WTC11 (cell line): Measurements from ENCODE around the gene SH3TC1. TPM values are rescaled to one million over a fixed set of nuclear protein-coding genes. Genes with fewer than 3 reads are reported as not detected.

Experiments
- ATAC-seq: fragments of 200-7000 bp; cut with Tn5 transposase; 2 replicates; pipeline ENCODE4 v1.10.0; 2021; ENCODE audit warnings: mild to moderate bottlenecking, moderate library complexity
- CTCF ChIA-PET: fragments of 300-600 bp; sonication (Branson Sonifier 250); formaldehyde crosslinking; loops from one replicate; lab custom pipeline; 2021; ENCODE audit warnings: antibody characterized with exemption; lab: Charles Lee
- POLR2A ChIA-PET: fragments of 350-600 bp; sonication (Branson Sonifier 250); formaldehyde crosslinking; loops from one replicate; lab custom pipeline; 2021; ENCODE audit warnings: antibody characterized with exemption; lab: Charles Lee
- DNase-seq: peaks from one replicate; pipeline ENCODE4 v3.0.0; 2021; ENCODE audit warnings: low spot score
- H3K27ac Mint-ChIP-seq: 2 replicates; pipeline ENCODE4 v1.8.0; 2021; ENCODE audit warnings: mixed read lengths
- H3K27me3 Mint-ChIP-seq: 2 replicates; pipeline ENCODE4 v1.8.0; 2021; ENCODE audit warnings: low read depth, mild to moderate bottlenecking, moderate library complexity, mixed read lengths
- H3K36me3 Mint-ChIP-seq: 2 replicates; pipeline ENCODE4 v1.8.0; 2021; ENCODE audit warnings: mixed read lengths
- H3K4me1 Mint-ChIP-seq: 2 replicates; pipeline ENCODE4 v1.8.0; 2022; ENCODE audit warnings: mixed read lengths
- H3K4me3 Mint-ChIP-seq: 2 replicates; pipeline ENCODE4 v1.8.0; 2021; ENCODE audit warnings: mild to moderate bottlenecking, moderate library complexity, mixed read lengths
- H3K9me3 Mint-ChIP-seq: 2 replicates; pipeline ENCODE4 v1.8.0; 2021; ENCODE audit warnings: mixed read lengths
- ELF4 ChIP-seq: sonication (generic); formaldehyde crosslinking; IDR thresholded peaks from 2 replicates; pipeline ENCODE4 v1.8.1; 2022; ENCODE audit warnings: low read depth, mild to moderate bottlenecking, moderate library complexity, missing genetic modification reagents
- EMX1 ChIP-seq: fragments of 250-450 bp; sonication (Bioruptor Pico); IDR thresholded peaks from 2 replicates; pipeline ENCODE4 v1.8.0; 2021; ENCODE audit warnings: mild to moderate bottlenecking
- ESRRA ChIP-seq: sonication (generic); formaldehyde crosslinking; IDR thresholded peaks from 2 replicates; pipeline ENCODE4 v1.8.1; 2022; ENCODE audit warnings: mild to moderate bottlenecking, missing genetic modification reagents, borderline replicate concordance
- FOXP1 ChIP-seq: sonication (generic); formaldehyde crosslinking; IDR thresholded peaks from 2 replicates; pipeline ENCODE4 v1.8.0; 2022; ENCODE audit warnings: missing genetic modification reagents, mild to moderate bottlenecking, moderate library complexity, borderline replicate concordance
- HMGA2 ChIP-seq: fragments of 250-450 bp; sonication (Bioruptor Pico); IDR thresholded peaks from 2 replicates; pipeline ENCODE4 v1.4.0; 2021; ENCODE audit warnings: mild to moderate bottlenecking, moderate library complexity
- JAZF1 ChIP-seq: fragments of 250-450 bp; sonication (Bioruptor Pico); IDR thresholded peaks from 2 replicates; pipeline ENCODE4 v1.9.0; 2021; ENCODE audit warnings: moderate library complexity, mild to moderate bottlenecking, inconsistent platforms
- MXD4 ChIP-seq: fragments of 250-450 bp; sonication (Bioruptor Pico); IDR thresholded peaks from 2 replicates; pipeline ENCODE4 v1.8.0; 2021; ENCODE audit warnings: mild to moderate bottlenecking, moderate library complexity, borderline replicate concordance
- MYBL2 ChIP-seq: sonication (generic); formaldehyde crosslinking; IDR thresholded peaks from 2 replicates; pipeline ENCODE4 v1.8.1; 2023; ENCODE audit warnings: mild to moderate bottlenecking, moderate library complexity, missing genetic modification reagents
- SMAD4 ChIP-seq: sonication (generic); formaldehyde crosslinking; IDR thresholded peaks from 2 replicates; pipeline ENCODE4 v1.8.0; 2022; ENCODE audit warnings: mild to moderate bottlenecking, missing genetic modification reagents
- SP1 ChIP-seq: sonication (generic); formaldehyde crosslinking; conservative IDR thresholded peaks from 2 replicates; pipeline ENCODE4 v1.8.1; 2022; ENCODE audit warnings: missing genetic modification reagents
- total RNA-seq: library from RNA; stranded (reverse); gene quantifications from 3 replicates; pipeline ENCODE4 v1.2.3, GENCODE V29; 2021
- TF ChIP-seq, protein P1 (sequence below): sonication (generic); formaldehyde crosslinking; conservative IDR thresholded peaks from 2 replicates; pipeline ENCODE4 v1.8.1; 2022; ENCODE audit warnings: mild to moderate bottlenecking, missing genetic modification reagents
- TF ChIP-seq, protein P2 (sequence below): sonication (generic); formaldehyde crosslinking; IDR thresholded peaks from 2 replicates; pipeline ENCODE4 v1.8.1; 2022; ENCODE audit warnings: mild to moderate bottlenecking, missing genetic modification reagents, moderate library complexity, borderline replicate concordance
- TF ChIP-seq, protein P3 (sequence below): sonication (generic); formaldehyde crosslinking; IDR thresholded peaks from 2 replicates; pipeline ENCODE4 v1.8.0; 2022; ENCODE audit warnings: mild to moderate bottlenecking, missing genetic modification reagents
- TF ChIP-seq, protein P4 (sequence below): sonication (generic); formaldehyde crosslinking; IDR thresholded peaks from 2 replicates; pipeline ENCODE4 v1.8.0; 2022; ENCODE audit warnings: mild to moderate bottlenecking, missing genetic modification reagents
- TF ChIP-seq, protein P5 (sequence below): sonication (generic); formaldehyde crosslinking; IDR thresholded peaks from 2 replicates; pipeline ENCODE4 v1.8.1; 2022; ENCODE audit warnings: mild to moderate bottlenecking, moderate library complexity, missing genetic modification reagents

Gene SH3TC1
- total RNA-seq, 1 experiment from 2014 or later, result 0.42 TPM

DNA sequence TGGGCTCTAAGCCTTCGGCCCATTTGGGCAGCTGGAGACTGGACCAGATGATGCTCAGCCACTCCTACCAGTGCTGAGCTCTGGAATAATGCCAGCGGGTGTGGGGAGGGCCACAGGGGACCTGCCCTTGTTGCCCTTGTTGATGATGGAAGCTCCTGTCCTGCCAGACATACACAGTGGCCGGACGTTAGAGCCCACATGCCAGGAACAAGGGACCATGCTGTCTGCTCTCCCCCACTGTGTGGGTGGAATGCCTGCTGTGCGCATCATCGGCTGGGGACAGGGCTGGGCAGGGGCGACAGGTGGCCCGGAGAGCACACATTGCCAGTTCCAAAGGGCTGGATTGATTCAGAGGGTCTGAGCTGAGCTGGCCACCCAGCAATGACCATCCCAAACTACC, 42.5 kb upstream of the SH3TC1 start (continued):
- TF ChIP-seq MXD4 (CRISPR knock-in tag), result no peak
- TF ChIP-seq, protein P1, sequence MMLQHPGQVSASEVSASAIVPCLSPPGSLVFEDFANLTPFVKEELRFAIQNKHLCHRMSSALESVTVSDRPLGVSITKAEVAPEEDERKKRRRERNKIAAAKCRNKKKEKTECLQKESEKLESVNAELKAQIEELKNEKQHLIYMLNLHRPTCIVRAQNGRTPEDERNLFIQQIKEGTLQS (CRISPR knock-in tag), result no peak
- TF ChIP-seq, protein P2, sequence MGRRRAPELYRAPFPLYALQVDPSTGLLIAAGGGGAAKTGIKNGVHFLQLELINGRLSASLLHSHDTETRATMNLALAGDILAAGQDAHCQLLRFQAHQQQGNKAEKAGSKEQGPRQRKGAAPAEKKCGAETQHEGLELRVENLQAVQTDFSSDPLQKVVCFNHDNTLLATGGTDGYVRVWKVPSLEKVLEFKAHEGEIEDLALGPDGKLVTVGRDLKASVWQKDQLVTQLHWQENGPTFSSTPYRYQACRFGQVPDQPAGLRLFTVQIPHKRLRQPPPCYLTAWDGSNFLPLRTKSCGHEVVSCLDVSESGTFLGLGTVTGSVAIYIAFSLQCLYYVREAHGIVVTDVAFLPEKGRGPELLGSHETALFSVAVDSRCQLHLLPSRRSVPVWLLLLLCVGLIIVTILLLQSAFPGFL (CRISPR knock-in tag), result no peak
- TF ChIP-seq, protein P3, sequence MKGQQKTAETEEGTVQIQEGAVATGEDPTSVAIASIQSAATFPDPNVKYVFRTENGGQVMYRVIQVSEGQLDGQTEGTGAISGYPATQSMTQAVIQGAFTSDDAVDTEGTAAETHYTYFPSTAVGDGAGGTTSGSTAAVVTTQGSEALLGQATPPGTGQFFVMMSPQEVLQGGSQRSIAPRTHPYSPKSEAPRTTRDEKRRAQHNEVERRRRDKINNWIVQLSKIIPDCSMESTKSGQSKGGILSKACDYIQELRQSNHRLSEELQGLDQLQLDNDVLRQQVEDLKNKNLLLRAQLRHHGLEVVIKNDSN (CRISPR knock-in tag), result no peak
- TF ChIP-seq, protein P4, sequence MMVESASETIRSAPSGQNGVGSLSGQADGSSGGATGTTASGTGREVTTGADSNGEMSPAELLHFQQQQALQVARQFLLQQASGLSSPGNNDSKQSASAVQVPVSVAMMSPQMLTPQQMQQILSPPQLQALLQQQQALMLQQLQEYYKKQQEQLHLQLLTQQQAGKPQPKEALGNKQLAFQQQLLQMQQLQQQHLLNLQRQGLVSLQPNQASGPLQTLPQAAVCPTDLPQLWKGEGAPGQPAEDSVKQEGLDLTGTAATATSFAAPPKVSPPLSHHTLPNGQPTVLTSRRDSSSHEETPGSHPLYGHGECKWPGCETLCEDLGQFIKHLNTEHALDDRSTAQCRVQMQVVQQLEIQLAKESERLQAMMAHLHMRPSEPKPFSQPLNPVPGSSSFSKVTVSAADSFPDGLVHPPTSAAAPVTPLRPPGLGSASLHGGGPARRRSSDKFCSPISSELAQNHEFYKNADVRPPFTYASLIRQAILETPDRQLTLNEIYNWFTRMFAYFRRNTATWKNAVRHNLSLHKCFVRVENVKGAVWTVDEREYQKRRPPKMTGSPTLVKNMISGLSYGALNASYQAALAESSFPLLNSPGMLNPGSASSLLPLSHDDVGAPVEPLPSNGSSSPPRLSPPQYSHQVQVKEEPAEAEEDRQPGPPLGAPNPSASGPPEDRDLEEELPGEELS, result no peak

DNA sequence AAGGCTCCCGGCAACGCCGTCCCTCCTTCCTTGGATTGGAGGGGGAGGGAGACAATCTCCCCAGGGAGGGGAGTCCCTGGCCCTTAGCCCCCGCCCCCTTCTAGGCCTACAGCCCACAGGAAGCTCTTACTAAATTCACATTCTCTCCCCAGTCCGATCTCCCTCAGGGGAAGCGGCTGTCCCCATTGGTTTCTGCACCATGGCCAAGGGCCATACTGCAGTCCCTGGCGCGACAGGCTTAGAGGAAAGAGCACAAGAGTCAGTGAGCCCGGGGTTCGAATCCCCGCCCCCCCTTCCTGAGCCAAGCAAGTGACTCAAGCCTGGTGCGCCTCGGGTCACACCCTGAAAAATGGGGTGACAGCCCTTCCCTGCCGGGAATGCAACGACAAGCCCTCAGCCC, 41.6 kb upstream of the SH3TC1 start:
- Mint-ChIP-seq H3K4me3 (peak overlapping the region; percentile 54), H3K27ac (no peak overlapping the region), H3K27me3 (peaks cover 41% of the 10 kb centered on the region), H3K4me1 (peaks cover 11% of the 10 kb centered on the region), H3K36me3 (no peaks in the 10 kb centered on the region), H3K9me3 (no peaks in the 10 kb centered on the region)
- TF ChIP-seq ELF4 (no peak), EMX1 (CRISPR knock-in tag) (no peak), SP1 (CRISPR knock-in tag) (no peak), JAZF1 (CRISPR knock-in tag) (no peak), HMGA2 (CRISPR knock-in tag) (no peak), ESRRA (no peak)
- TF ChIP-seq, protein P5, sequence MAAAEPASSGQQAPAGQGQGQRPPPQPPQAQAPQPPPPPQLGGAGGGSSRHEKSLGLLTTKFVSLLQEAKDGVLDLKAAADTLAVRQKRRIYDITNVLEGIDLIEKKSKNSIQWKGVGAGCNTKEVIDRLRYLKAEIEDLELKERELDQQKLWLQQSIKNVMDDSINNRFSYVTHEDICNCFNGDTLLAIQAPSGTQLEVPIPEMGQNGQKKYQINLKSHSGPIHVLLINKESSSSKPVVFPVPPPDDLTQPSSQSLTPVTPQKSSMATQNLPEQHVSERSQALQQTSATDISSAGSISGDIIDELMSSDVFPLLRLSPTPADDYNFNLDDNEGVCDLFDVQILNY (CRISPR knock-in tag), result no peak
- ChIA-PET CTCF (interaction anchor here (0.6 to 1.3 kb wide), 2 partner anchors 221 to 253 kb away, joined by 3 to 4 read pairs; no protein-coding TSS in a partner anchor), POLR2A (no interaction called here)
- ATAC-seq (no peak), DNase-seq (peak; percentile 34)

DNA sequence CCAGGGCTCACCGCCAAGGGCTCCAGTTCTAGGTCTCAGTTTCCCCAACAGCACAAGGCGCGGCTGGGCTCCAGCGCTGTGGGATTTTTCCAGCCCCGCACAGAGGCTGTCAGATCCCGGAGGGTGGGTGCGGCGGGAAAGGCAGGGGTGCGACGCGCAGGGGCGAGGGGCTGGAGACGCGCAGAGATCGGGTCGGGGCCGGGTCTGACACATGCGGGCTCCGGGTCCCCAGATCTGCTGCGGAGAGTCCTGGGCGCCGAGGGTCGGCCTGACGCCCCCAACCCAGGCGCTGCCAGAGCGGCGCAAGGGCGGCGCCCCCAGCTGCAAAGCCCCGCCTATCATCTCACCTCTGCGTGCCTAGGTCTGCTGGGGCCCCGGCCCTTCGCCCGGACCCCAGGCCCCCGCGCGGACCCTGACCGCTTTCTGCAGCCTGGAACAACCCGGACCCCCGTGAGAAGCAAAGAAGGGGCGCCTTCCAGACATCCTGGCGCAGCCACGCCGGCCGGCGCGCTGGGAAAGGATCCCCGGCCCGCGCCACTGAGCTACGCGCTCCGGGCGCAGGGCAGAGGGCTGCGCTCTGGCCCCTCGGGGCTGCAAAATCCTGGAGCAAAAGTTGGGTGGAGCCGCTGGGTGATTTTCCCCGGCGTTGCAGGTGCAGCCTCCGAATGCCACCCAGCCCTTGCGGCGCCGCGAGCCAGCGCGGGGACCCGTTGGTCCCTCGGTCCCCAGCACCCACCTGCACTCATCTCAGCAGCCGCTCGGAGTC, 41.0 kb upstream of the SH3TC1 start:
- Mint-ChIP-seq H3K27ac (no peak overlapping the region), H3K4me3 (peak overlapping the region; percentile 55)
- TF ChIP-seq, protein P2 (CRISPR knock-in tag), result no peak
- TF ChIP-seq MYBL2 (CRISPR knock-in tag), result 0 out of 2 replicates have a peak, but pooled peaks have one; percentile 28
- TF ChIP-seq SMAD4 (CRISPR knock-in tag), result no peak
- TF ChIP-seq, protein P4, result no peak
- 0 out of 2 replicates have a peak, but pooled peaks have one; percentile 36 for TF ChIP-seq FOXP1 (CRISPR knock-in tag)
- TF ChIP-seq, protein P5 (CRISPR knock-in tag), result peak; percentile 23; the same call in 1 of the 2 replicates
- TF ChIP-seq, all 79 proteins: peak for 3
- Mint-ChIP-seq H3K9me3 (no peaks in the 10 kb centered on the region), H3K4me1 (peaks cover 11% of the 10 kb centered on the region), H3K27me3 (peaks cover 41% of the 10 kb centered on the region), H3K36me3 (no peaks in the 10 kb centered on the region)
- peak; percentile 24 for DNase-seq
- peak; percentile 13 for ATAC-seq
- ChIA-PET CTCF (interaction anchor here (0.6 to 2.4 kb wide), 13 partner anchors 10 to 507 kb away, joined by 3 to 15 read pairs (median 4); no protein-coding TSS in a partner anchor), POLR2A (no interaction called here)
